HG03280 (cell line): ENCODE measurements around the gene PARVG.

Source experiments
- ATAC-seq: cut with Tn5 transposase; IDR thresholded peaks from one replicate; pipeline ENCODE4 v1.9.1; 2021; ENCODE audit warnings: mild to moderate bottlenecking, moderate library complexity; ENCODE audit not compliant: unreplicated experiment

The PARVG gene, protein sequence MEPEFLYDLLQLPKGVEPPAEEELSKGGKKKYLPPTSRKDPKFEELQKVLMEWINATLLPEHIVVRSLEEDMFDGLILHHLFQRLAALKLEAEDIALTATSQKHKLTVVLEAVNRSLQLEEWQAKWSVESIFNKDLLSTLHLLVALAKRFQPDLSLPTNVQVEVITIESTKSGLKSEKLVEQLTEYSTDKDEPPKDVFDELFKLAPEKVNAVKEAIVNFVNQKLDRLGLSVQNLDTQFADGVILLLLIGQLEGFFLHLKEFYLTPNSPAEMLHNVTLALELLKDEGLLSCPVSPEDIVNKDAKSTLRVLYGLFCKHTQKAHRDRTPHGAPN

DNA sequence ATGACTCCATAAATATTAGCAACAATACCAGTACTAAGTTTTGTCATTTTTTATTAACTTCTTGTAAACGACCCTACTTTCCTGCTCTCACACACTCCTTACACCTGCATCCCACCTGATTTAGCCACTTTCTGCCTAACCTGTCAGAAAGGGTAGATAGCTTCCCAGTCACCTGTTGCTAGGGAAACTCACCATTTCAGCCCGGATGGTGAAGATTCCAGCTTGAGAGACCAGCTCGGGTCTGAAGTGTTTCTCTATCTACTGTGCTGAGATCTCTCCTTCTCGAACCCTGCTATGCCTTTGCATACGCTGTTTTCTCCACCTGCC is at the start of gene PARVG:
Gene PARVG (plus strand): TSS at position 220 of the 327 bp plus-strand sequence. CDS start 2,405 bp downstream, outside the sequence.
- peak; percentile 50 for ATAC-seq

DNA sequence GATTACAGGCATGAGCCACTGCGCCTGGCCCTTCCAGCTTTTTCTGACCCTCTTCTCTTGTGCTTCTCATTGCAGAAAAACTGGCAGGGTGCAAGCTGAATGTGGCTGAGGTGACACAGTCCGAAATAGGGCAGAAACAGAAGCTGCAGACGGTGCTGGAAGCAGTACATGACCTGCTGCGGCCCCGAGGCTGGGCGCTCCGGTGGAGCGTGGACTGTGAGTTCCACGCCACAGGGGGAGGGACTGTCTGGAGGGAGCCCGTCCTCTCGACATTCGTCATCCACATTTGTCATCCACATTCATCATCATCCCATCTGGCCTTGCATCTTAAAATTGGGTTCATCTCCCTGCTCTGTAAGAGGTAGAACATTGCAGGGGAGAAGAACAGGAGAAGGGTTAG is 49.3 kb upstream of the PARVG start:
- no peak for ATAC-seq

DNA sequence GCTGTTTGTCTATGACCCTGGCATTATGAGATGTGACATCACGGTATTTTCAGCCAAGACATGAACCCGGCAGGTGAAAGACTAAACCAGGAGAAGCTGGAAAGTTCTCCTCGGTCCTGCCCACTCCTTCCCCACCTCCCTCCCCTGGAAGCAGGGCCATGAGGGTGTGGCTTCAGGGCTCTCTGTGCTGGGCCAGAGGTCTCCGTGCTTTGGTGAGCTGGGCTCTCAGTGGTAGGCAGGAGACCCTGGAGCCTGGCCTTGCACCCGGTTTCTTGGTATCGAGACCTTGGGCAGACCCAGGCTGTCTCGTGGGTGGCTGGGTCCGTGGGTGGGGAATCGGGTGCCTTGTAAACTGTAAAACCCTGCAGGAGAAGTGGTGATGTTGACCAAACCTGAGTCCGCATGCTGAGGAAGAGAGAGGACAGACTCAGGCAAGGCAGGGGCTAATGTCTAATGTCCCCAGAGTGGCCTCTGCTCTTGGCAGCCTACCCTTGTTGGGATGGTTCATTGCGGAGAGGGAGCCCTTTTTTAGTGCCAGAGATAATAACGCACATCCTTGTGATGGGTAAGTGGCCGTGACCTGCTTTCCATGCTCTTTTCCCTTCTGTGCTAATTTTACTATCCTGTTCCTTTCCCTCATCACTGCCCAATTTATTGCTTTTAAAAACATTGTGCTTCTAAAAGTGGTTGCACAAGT is 48.6 kb upstream of the PARVG start:
- no peak for ATAC-seq

DNA sequence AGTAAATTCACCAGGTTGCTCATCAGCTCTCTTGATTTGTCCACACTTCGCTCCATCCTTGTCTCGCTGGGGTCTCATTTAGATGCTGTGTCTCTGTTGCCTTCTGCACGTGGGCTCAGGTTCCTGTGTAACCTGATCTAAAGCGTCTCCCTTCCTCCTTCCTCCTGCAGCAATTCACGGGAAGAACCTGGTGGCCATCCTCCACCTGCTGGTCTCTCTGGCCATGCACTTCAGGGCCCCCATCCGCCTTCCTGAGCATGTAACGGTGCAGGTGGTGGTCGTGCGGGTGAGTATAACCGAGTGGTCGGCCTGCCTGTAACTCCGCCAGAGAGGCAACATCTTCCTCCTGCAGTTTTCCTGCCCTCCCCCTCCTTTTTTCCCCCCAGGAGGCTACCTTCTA is 48.0 kb upstream of the PARVG start:
- no peak for ATAC-seq

DNA sequence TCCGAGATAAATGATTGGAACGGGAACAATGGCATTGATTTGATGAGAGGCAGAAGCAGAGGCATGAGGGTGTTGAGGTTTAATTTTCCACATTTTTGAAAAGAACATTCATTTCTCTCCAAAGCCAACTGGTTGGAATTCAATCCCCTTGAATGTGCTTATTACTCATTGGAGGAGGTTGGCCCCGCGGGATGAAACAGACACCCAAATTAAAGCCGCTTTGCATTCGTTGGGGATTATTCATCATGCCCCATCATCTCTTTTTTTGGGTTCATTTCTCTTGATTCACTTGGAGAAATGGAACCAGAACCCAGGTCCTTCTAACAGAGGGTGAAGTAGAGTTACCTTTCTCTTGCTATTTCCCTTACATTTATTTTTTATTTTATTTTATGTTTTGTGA is 47.6 kb upstream of the PARVG start:
- no peak for ATAC-seq

DNA sequence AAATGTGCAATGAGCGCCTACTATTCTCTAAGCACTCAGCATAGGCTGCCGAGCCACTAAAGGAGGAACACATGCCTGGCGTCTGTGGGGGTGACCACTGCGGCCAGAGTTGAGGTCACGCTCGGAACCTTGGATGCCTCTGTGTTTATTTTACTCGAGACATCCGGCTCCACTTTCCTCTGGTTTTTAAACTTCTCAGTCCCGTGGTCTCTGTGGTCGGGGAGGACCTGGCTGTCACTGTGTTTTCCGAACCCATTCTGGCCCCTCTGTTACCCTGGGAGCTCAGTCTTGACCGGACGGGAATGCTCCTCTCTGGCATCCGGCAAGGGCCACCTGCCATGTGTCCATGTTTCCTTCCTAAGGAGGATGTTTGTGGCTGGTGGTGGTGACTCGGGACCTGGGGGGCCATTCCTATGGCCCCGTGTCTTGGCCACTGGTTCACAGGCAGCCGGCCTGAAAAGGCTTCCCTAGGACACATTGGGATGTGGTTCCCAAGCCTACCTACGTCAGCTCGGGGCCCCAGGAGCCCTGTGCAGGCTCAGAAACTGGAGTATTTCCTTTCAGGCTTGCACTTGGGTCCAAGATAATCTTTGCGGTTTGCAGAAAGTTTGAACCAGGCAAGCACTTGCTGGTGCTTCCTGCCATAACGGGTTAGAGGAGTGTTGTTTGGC is 46.7 kb upstream of the PARVG start:
- no peak for ATAC-seq

DNA sequence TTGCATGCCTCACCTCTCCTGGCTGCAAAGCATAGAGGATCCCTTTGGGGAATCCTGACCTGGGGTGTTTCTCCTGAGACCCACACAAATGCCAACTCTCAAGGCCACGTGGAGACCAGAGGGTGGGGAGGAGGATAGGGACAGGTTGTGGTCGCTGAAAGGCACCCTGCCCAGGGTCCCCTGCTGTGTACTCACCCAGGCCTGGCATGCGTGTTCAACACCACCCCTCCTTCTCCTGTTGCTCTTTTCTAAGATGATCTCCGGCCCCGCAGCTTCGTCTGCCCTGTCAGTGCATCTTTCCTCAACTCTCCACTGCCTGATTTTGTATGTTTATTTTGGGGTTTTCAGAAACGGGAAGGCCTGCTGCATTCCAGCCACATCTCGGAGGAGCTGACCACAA is 44.6 kb upstream of the PARVG start:
- ATAC-seq: no peak

DNA sequence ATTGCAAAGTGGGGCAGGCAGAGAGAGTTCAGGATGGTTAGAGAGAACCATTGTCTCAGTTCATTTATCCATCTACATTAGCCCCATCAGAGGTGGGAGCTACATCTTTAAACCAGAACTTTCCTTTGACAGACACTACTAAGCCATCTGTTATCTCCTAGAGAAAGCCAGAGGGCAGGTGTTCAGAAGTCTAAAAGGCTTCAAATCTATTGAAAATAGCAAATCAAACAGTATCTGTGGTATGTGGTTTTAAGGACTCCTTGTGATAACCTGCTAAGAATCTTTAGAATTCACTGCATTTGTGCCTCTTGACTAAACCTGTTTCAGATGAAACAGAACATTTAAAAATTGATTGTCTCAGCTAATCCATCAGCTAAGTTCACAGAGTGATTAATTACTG is 43.9 kb upstream of the PARVG start:
- no peak for ATAC-seq

DNA sequence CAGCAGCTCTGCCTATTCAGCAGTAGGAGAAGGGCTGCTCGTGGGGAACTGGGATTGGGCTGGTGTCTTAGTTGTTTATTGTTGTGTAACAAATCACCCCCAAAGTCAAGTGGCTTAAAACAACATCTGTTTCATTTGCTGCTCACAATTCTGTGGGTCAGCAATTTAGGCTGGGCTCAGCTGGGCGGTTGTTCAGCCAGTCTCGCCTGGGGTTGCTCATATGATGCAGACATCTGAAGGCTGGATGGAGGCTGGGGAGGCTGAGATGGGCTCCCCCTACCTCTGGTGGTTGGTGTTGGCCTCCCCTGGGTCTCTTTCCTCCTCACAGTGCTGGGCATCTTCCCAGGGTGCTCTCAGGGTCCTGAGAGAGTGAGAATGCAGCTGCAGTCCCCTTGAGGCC is 43.3 kb upstream of the PARVG start:
- no peak for ATAC-seq

DNA sequence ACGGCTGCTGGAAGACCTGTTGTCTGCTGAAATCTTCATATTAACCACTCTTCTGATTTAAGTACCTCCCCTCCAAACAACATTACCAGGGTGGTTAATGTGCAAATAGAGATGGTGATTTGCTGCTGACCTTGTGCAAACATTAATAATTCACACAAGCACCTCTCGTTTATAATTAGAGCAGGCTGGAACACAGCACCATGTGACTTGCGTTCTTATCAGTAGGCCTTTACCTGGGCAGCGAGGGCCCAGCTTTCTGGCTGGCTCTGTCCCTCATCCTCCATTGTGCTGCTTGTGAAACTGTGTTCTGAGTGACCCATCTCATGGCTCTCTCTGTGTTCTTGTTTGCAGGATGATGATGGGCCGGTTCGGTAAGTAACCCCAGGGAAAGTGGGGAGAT is 41.0 kb upstream of the PARVG start:
- ATAC-seq: no peak

DNA sequence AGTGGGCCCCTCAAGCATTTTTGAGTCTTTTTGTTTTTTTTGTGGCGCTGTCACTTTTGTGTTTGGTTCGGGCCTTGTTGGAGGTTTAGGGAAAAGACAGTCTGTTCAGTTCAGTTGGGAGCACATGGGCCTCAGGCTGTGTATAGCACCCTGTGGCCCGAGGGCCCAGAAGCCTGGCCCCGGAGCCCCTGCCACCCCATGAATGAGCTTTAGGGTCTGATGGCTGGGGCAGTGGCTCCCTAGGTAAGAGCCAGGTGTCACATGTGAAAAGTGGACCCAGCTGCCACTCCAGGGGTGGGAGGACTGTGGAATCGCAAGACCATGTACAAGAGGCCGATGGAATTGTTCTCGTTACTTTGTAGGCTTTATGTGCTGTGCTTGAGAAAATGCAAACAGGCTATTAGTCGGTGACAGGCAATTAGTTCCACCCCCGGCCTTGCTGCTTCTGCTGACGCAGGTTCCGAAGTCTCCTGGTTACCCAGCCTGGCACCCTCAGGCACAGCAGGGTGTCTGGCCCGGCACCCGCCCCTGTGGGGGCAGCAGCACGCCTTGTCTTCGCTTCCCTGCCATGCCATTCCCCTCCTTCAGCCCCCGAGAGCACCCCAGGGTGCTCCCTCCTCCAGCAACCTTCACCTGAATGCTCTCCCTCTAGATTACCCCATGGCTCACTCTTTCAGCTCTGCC is 38.2 kb upstream of the PARVG start:
- ATAC-seq: no peak

DNA sequence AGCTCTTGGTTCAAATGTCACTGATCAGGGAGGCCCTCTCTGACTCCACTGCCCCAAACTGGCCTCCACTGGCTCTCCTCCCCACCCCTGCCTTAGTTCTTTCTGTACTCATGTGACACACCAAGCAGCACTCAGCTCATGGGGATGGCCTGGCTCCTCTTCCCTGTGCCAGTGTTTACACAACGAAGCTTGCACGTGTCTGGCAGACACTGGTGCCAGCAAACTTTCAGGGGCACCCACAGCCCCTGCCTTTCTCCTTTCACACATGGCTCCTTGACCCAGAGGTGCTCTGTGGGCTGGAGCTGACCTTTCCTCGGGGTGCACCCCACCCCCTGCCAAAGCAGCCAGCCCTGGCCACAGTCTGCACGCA is 37.6 kb upstream of the PARVG start:
- ATAC-seq: no peak

DNA sequence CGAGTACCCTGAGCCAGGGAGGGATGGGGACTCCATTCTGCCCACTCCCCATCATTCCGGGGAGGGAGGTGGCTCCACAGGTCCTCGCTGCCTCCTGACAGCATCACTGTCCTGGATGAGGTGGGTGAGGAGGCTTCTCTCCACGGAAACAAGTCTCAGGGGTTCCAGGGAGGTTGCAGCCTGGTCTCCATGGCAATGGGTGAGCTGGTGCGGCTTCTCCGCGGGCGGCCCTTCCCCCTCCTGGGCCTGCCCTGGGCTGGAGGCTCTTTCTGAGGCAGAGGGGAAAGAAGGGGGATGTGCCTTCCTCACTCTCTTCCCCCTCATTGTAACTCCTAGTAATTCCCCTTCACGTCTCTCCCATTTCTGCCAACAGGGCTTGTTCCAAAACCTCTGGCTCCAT is 37.1 kb upstream of the PARVG start:
- no peak for ATAC-seq

DNA sequence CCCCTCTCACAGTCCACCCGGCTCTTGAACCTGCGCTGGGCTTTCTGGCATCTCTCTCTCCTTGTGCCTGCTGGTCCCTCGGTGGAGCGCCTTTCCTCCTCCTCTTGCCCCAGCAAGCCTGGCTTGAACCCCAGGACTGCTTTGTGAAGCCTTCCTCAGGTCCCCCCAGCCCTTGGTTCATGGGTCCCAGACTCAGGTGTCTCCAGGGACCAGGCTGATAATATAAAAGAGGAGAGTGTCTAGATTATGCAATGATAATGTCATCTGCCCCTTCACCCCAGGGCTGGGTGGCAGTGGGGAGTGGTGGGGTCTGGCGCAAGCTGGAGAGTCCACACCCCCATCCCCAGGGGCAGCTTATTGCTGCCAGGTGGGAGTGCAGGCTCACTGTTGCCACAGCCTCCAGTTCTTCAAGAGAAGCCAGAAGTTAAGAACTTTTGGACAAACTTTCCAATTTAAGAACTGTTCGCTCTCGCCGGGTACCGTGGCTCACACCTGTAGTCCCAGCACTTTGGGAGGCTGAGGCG is 36.6 kb upstream of the PARVG start:
- ATAC-seq: no peak

DNA sequence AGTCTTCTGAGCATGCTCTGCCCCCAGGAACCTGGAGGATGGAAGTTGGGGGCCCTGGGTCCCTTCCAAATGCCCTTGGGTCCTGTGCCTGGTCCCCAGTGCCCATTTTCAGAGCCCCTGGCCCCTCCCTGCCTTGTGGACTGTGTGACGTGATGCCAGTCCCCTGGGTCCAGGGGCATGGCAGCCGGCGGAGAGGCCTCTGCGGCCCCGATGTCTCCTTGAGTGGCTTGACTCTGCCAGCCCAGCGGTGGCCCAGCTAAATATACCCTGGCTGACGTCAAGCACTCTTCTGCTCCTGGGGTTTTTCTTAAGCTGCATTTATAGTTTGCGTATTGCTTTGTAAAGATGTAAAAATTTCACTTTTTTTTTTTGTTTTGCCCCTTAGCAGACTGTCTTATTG is 35.2 kb upstream of the PARVG start:
- ATAC-seq: no peak

DNA sequence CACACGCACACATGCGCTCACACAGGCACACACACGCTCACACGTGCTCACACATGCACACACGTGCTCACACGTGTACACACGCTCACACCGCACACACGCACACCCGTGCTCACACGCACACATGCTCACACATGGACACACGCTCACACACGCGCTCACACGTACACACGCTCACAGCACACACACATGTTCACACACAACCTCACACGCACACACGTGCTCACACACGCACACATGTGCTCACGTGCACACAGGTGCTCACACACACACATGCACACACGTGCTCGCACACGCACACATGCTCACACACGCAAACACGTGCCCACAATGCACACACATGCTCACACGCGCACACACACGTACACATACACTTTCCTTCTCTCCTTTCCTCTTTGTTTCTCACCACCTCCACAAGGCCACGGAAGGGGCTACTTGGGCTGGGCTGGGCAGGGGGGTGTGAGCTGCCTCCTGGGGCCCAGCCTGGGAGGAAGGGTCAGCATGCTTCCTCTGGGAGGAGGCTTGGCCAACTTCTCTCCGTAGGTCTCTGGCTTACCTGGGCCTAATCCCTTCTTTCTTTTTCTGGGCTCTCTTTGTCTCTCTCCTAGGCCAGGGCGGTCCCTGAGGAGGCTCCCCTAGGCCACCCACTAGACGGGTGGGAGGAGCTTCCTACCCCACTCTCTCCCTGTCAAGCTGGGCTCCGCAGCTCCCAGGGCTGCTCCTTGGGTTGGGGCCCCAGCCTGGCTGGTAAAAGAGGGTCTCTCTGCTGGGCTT is 34.5 kb upstream of the PARVG start:
- no peak for ATAC-seq

DNA sequence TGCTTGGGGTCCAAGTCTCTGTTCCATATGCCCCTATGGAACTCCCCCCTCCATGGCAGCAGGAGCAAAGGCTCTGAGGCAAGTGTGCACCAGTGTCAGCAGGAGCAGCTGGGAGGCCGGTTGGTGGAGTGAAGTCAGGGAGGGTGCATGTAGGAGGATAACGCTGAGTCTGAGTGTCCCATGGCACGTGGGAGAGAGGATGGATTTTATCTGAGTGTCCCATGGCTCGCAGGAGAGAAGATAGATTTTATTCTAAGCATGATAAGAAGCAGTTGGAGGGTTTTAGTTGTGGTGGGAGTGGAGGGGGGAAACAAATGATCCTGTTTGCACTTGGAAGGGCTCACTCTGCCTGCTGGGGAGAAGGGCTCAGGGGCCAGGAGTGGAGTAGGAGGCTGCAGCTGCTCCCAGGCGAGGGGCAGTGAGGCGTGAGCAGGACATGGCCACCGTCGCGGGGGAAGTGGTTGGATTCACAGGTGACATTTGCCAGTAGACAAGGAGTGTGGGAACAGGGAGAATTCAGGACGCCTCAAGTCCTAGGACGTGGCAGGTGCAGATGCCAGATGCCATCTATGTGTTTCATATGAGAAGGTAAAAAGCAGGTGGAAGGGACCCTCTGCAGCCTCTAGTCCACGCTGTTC is 33.6 kb upstream of the PARVG start:
- ATAC-seq: no peak

DNA sequence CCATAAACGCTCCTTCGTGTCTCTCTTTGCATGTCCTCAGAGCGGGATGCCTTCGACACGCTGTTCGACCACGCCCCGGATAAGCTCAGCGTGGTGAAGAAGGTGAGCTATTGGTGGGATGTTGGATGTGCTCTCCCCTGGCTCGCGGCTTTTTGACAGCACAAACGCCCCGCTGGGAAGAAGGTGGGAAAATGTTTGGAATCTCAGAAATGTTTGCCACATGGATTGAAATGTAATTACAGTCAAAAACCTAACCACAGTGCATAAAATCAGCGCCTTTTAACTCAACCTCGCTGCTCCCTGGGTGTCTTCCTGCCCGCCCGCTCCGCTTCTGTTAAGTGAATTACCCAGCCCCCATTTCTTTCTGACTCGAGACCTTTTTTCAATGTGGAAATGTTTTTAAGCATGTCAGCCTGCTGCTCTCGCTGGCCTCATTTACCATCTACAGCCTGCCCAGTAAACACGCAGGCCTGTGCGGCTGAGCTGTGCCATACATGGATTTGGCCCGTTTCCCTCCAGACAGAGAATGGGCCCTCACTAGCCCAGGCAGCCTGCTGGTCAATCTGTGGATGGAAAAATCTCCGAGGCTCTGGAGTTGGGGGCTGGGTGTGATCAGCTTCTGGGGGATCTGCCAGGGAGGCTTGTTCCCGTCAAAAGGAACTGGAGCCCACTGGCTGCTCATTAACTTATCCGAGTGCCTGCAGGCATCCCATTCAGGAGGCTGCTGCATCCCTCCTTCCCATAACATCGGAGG is 32.7 kb upstream of the PARVG start:
- no peak for ATAC-seq

DNA sequence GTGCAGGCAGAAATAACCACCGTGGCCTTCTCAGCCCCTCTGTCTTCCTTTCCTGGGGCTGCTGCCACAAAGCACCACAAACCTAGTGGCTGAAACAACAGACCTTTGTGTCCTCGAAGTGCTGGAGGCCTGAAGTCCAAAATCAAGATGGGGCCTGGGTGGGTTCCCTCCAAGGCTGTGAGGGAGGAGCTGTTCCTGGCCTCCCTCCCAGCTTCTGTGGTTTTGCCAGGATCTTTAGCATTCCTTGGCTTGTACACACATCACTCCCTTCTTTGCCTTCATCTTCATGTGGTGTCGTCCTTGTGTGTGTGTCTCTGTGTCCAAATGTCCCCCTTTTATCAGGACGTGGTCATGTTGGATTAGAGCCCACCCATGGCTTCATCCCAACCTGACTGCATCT is 29.0 kb upstream of the PARVG start:
- no peak for ATAC-seq

DNA sequence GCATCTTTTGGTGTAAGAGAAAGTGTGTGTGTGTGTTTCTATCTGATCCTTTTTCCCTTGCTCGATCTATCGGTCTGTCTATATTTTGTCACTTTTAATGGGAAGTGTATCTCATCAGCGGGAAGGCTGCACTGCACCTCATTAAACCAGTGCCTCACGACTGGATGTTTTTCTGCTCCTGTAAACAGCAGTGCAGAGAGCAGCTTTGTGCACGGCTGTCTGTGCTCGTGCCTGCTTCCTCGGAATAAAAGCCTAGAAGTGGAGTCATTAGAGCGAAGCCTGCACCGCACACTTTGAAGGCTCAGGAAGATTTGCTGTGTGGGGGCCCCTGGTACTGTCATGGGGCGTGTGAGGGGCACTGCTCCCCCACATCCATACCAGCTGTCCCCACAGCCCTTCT is 27.0 kb upstream of the PARVG start:
- ATAC-seq: no peak
